Kidney tubule cell (primary cell): ENCODE data around the gene SYNPO2.
"Not testable (repeated sequence)": the region's sequence is repeated elsewhere in the genome, so short reads cannot be mapped to it uniquely, and the experiment has no call there.

ENCODE experiments used
- DNase-seq: peaks from one replicate; pipeline ENCODE4 v3.0.0-alpha.2; 2018; ENCODE audit warnings: low spot score

SYNPO2 gene

GRCh38 chr4:119067125-119067524 lies 178.5 kb downstream of the SYNPO2 start:
- DNase-seq, result not testable (repeated sequence)

- DNase-seq, result not testable (repeated sequence)
These were observed 179.2 kb downstream of the SYNPO2 start for GRCh38 chr4:119067670-119068360.

GRCh38 chr4:119068529-119068962 lies 179.9 kb downstream of the SYNPO2 start:
- DNase-seq, result peak; percentile 37

GRCh38 chr4:119070301-119070700 lies 181.6 kb downstream of the SYNPO2 start:
- no peak for DNase-seq

GRCh38 chr4:119080721-119081541 lies 192.3 kb downstream of the SYNPO2 start:
- DNase-seq, result peak; percentile 76

- DNase-seq, result no peak
These were observed 192.8 kb downstream of the SYNPO2 start for GRCh38 chr4:119081542-119081859.

GRCh38 chr4:119081943-119082342 lies 193.3 kb downstream of the SYNPO2 start:
- DNase-seq, result no peak

- no peak for DNase-seq
These were observed 194.0 kb downstream of the SYNPO2 start for GRCh38 chr4:119082661-119083060.

- DNase-seq, result no peak
These were observed 195.9 kb downstream of the SYNPO2 start for GRCh38 chr4:119084513-119084912.

- peak; percentile 48 for DNase-seq
These were observed 198.5 kb downstream of the SYNPO2 start for GRCh38 chr4:119087121-119087520.

- no peak for DNase-seq
These were observed 199.0 kb downstream of the SYNPO2 start for GRCh38 chr4:119087656-119088055.

- DNase-seq, result peak; percentile 54
These were observed 204.6 kb downstream of the SYNPO2 start for GRCh38 chr4:119093042-119093827.

- no peak for DNase-seq
These were observed 208.7 kb downstream of the SYNPO2 start for GRCh38 chr4:119097282-119097900.

- DNase-seq, result no peak
These were observed 209.7 kb downstream of the SYNPO2 start for GRCh38 chr4:119098306-119098705.

- peak; percentile 33 for DNase-seq
These were observed 210.7 kb downstream of the SYNPO2 start for GRCh38 chr4:119099227-119099810.

- DNase-seq, result peak; percentile 46
These were observed 212.0 kb downstream of the SYNPO2 start for GRCh38 chr4:119100655-119101054.

GRCh38 chr4:119103263-119103662 lies 214.6 kb downstream of the SYNPO2 start:
- peak; percentile 99 for DNase-seq

- DNase-seq, result no peak
These were observed 216.1 kb downstream of the SYNPO2 start for GRCh38 chr4:119104644-119105273.

- no peak for DNase-seq
These were observed 217.0 kb downstream of the SYNPO2 start for GRCh38 chr4:119105605-119106004.

GRCh38 chr4:119106036-119107000 lies 217.7 kb downstream of the SYNPO2 start:
- DNase-seq, result peak; percentile 49
